ENCODE data around the gene NKD2. TPM values are rescaled to one million over a fixed set of nuclear protein-coding genes. Genes with fewer than 3 reads are reported as not detected.

Gene NKD2
- total RNA-seq, 1 experiment from 2014 or later = 12.3 TPM

GRCh38 chr5:1043327-1043726 is 34.7 kb downstream of the NKD2 start:
- Histone ChIP-seq H3K9me3 (ENCODE audit: control insufficient read depth, insufficient read depth, low read depth, low read length) (no peaks in the 10 kb centered on the region), H3K4me3 (ENCODE audit: low read depth in 2 of 2, low read length in 2 of 2) (no peak overlapping the region), H3K4me1 (ENCODE audit: control insufficient read depth, insufficient read depth, low read length) (no peaks in the 10 kb centered on the region), H3K36me3 (ENCODE audit: control insufficient read depth, insufficient read depth, low read length) (no peaks in the 10 kb centered on the region), H3K27ac (ENCODE audit: low read length) (no peak overlapping the region), H3K27me3 (ENCODE audit: control insufficient read depth, insufficient read depth, low read length) (no peaks in the 10 kb centered on the region)
- no TSS peak for BruUV-seq (replicated peaks)
- ATAC-seq = no peak
- no peak for DNase-seq (ENCODE audit: low read depth, low spot score)
- no peak for TF ChIP-seq TCF7L2 (IDR thresholded peaks at IDR 0.05; ENCODE audit: low read depth, low read length)
- TF ChIP-seq CTCF (IDR thresholded peaks at IDR 0.05) = no peak
- TF ChIP-seq, protein P1, sequence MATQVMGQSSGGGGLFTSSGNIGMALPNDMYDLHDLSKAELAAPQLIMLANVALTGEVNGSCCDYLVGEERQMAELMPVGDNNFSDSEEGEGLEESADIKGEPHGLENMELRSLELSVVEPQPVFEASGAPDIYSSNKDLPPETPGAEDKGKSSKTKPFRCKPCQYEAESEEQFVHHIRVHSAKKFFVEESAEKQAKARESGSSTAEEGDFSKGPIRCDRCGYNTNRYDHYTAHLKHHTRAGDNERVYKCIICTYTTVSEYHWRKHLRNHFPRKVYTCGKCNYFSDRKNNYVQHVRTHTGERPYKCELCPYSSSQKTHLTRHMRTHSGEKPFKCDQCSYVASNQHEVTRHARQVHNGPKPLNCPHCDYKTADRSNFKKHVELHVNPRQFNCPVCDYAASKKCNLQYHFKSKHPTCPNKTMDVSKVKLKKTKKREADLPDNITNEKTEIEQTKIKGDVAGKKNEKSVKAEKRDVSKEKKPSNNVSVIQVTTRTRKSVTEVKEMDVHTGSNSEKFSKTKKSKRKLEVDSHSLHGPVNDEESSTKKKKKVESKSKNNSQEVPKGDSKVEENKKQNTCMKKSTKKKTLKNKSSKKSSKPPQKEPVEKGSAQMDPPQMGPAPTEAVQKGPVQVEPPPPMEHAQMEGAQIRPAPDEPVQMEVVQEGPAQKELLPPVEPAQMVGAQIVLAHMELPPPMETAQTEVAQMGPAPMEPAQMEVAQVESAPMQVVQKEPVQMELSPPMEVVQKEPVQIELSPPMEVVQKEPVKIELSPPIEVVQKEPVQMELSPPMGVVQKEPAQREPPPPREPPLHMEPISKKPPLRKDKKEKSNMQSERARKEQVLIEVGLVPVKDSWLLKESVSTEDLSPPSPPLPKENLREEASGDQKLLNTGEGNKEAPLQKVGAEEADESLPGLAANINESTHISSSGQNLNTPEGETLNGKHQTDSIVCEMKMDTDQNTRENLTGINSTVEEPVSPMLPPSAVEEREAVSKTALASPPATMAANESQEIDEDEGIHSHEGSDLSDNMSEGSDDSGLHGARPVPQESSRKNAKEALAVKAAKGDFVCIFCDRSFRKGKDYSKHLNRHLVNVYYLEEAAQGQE (IDR thresholded peaks at IDR 0.05; ENCODE audit: insufficient read depth in 1 of 2, low read depth in 2 of 2, low read length in 1 of 2) = no peak
- no peak for TF ChIP-seq POLR2AphosphoS5 (IDR thresholded peaks at IDR 0.05; ENCODE audit: low read depth, low read length)
- no peak for TF ChIP-seq SIN3A (IDR thresholded peaks at IDR 0.05; ENCODE audit: borderline replicate concordance, insufficient read depth, low read depth, low read length)
- CTCF ChIA-PET = no interaction called here
- intact Hi-C loops (cut with micrococcal nuclease; ENCODE audit: unreplicated experiment) = no loop called here
- in situ Hi-C loops (cut with HindIII; ENCODE audit: low pct_unique_long_range_greater_than_20kb, low sequenced_read_pairs) = no loop called here
- POLR2A ChIA-PET = no interaction called here

- no TSS peak for BruUV-seq (replicated peaks)
- intact Hi-C loops (cut with micrococcal nuclease; ENCODE audit: unreplicated experiment) = no loop called here
- DNase-seq (ENCODE audit: low read depth, low spot score) (no peak), ATAC-seq (no peak)
- no peaks in the 10 kb centered on the region for H3K27me3 ChIP-seq (ENCODE audit: control insufficient read depth, insufficient read depth, low read length)
- POLR2A ChIA-PET = no interaction called here
- H3K4me3 ChIP-seq (ENCODE audit: low read depth in 2 of 2, low read length in 2 of 2) = no peak overlapping the region
- TF ChIP-seq, protein P1 (IDR thresholded peaks at IDR 0.05; ENCODE audit: insufficient read depth in 1 of 2, low read depth in 2 of 2, low read length in 1 of 2) = no peak
- no peak for TF ChIP-seq TCF7L2 (IDR thresholded peaks at IDR 0.05; ENCODE audit: low read depth, low read length)
- no peak for TF ChIP-seq CTCF (IDR thresholded peaks at IDR 0.05)
- TF ChIP-seq POLR2AphosphoS5 (IDR thresholded peaks at IDR 0.05; ENCODE audit: low read depth, low read length) = no peak
- TF ChIP-seq SIN3A (IDR thresholded peaks at IDR 0.05; ENCODE audit: borderline replicate concordance, insufficient read depth, low read depth, low read length) = no peak
- CTCF ChIA-PET = no interaction called here
- no peak overlapping the region for H3K27ac ChIP-seq (ENCODE audit: low read length)
- H3K4me1 ChIP-seq (ENCODE audit: control insufficient read depth, insufficient read depth, low read length) = no peaks in the 10 kb centered on the region
- no peaks in the 10 kb centered on the region for H3K9me3 ChIP-seq (ENCODE audit: control insufficient read depth, insufficient read depth, low read depth, low read length)
- no peaks in the 10 kb centered on the region for H3K36me3 ChIP-seq (ENCODE audit: control insufficient read depth, insufficient read depth, low read length)
- in situ Hi-C loops (cut with HindIII; ENCODE audit: low pct_unique_long_range_greater_than_20kb, low sequenced_read_pairs) = no loop called here
Observed at GRCh38 chr5:1044117-1044516, 35.5 kb downstream of the NKD2 start.

Measured in Panc1 (cell line).